ENCODE data around the gene SYTL3. TPM values are rescaled to one million over a fixed set of nuclear protein-coding genes. Genes with fewer than 3 reads are reported as not detected.

SYTL3 gene
- polyA plus RNA-seq, 1 of the 3 experiments (the other 2 are of a cell fraction): 2.3 TPM

- WGBS (ENCODE audit: low lambda C conversion rate): 91% methylated on average over 6 of the region's 6 CpGs
- Histone ChIP-seq H3K9me2 (no peaks in the 10 kb centered on the region), H3K9me3 (no peaks in the 10 kb centered on the region; the same call in 1 of the 2 replicates), H3K79me2 (ENCODE audit: insufficient read depth) (no peaks in the 10 kb centered on the region), H3K4me1 (ENCODE audit: control insufficient read depth in 1 of 2, insufficient read depth in 2 of 2, low read depth in 1 of 2, low read length in 1 of 2) (no peaks in the 10 kb centered on the region), H4K20me1 (ENCODE audit: insufficient read depth) (no peaks in the 10 kb centered on the region), H3K27me3 (ENCODE audit: insufficient read depth) (no peaks in the 10 kb centered on the region), H3K4me3 (ENCODE audit: low read depth in 2 of 2, low read length in 1 of 2) (no peak overlapping the region), H3K9ac (no peak overlapping the region), H3K36me3 (replicated peaks in 1 of 2; ENCODE audit: control insufficient read depth in 1 of 2, insufficient read depth in 2 of 2, low read length in 1 of 2) (no peaks in the 10 kb centered on the region), H2AFZ (ENCODE audit: low read depth) (no peak overlapping the region), H3F3A (replicated peaks; ENCODE audit: insufficient read depth) (no peaks in the 10 kb centered on the region), H3K4me2 (no peak overlapping the region), H3K27ac (ENCODE audit: low read depth in 2 of 2, low read length in 1 of 2) (no peak overlapping the region)
- POLR2A ChIA-PET: no interaction called here
- DNase-seq: no peak
- no peak for TF ChIP-seq CTCF (IDR thresholded peaks at IDR 0.05)
- no peak for TF ChIP-seq SIN3A (IDR thresholded peaks at IDR 0.05; ENCODE audit: borderline replicate concordance, low read depth, low read length)
- no peak for TF ChIP-seq NRF1 (IDR thresholded peaks at IDR 0.05; ENCODE audit: low read depth, low read length)
- CTCF ChIA-PET: interaction anchor here (0.8 kb wide), 1 partner anchor 26 kb away, joined by 3 read pairs; no protein-coding TSS in a partner anchor
Observed at GRCh38 chr6:158729906-158730540, 80.2 kb downstream of the SYTL3 start.

GRCh38 chr6:158730541-158730907 lies 80.7 kb downstream of the SYTL3 start:
- Histone ChIP-seq H3K27me3 (ENCODE audit: insufficient read depth) (no peaks in the 10 kb centered on the region), H2AFZ (ENCODE audit: low read depth) (no peak overlapping the region), H3K79me2 (ENCODE audit: insufficient read depth) (no peaks in the 10 kb centered on the region), H4K20me1 (ENCODE audit: insufficient read depth) (no peaks in the 10 kb centered on the region), H3F3A (replicated peaks; ENCODE audit: insufficient read depth) (no peaks in the 10 kb centered on the region), H3K9ac (no peak overlapping the region), H3K9me3 (no peaks in the 10 kb centered on the region; the same call in 1 of the 2 replicates), H3K36me3 (replicated peaks in 1 of 2; ENCODE audit: control insufficient read depth in 1 of 2, insufficient read depth in 2 of 2, low read length in 1 of 2) (no peaks in the 10 kb centered on the region), H3K27ac (ENCODE audit: low read depth in 2 of 2, low read length in 1 of 2) (no peak overlapping the region), H3K9me2 (no peaks in the 10 kb centered on the region), H3K4me3 (ENCODE audit: low read depth in 2 of 2, low read length in 1 of 2) (no peak overlapping the region), H3K4me2 (no peak overlapping the region), H3K4me1 (ENCODE audit: control insufficient read depth in 1 of 2, insufficient read depth in 2 of 2, low read depth in 1 of 2, low read length in 1 of 2) (no peaks in the 10 kb centered on the region)
- no peak for TF ChIP-seq CTCF (IDR thresholded peaks at IDR 0.05)
- TF ChIP-seq ELF1 (IDR thresholded peaks at IDR 0.05): no peak
- ChIA-PET POLR2A (no interaction called here), CTCF (no interaction called here)
- WGBS (ENCODE audit: low lambda C conversion rate): 79% methylated on average over 18 of the region's 18 CpGs
- DNase-seq: no peak

- Histone ChIP-seq H3K36me3 (replicated peaks in 1 of 2; ENCODE audit: control insufficient read depth in 1 of 2, insufficient read depth in 2 of 2, low read length in 1 of 2) (peaks cover 0 to 4% of the 10 kb centered on the region in 2 experiments), H3F3A (replicated peaks; ENCODE audit: insufficient read depth) (no peaks in the 10 kb centered on the region), H3K27ac (ENCODE audit: low read depth in 2 of 2, low read length in 1 of 2) (no peak overlapping the region), H3K9me3 (no peaks in the 10 kb centered on the region; the same call in 1 of the 2 replicates), H2AFZ (ENCODE audit: low read depth) (no peak overlapping the region), H3K4me2 (no peak overlapping the region), H3K27me3 (ENCODE audit: insufficient read depth) (no peaks in the 10 kb centered on the region), H3K4me1 (ENCODE audit: control insufficient read depth in 1 of 2, insufficient read depth in 2 of 2, low read depth in 1 of 2, low read length in 1 of 2) (peaks cover 6% of the 10 kb centered on the region in 2 experiments; a peak in 2 of 4 replicates), H3K4me3 (ENCODE audit: low read depth in 2 of 2, low read length in 1 of 2) (no peak overlapping the region), H3K79me2 (ENCODE audit: insufficient read depth) (no peaks in the 10 kb centered on the region), H3K9me2 (no peaks in the 10 kb centered on the region), H3K9ac (no peak overlapping the region), H4K20me1 (ENCODE audit: insufficient read depth) (no peaks in the 10 kb centered on the region)
- DNase-seq: no peak
- ChIA-PET CTCF (interaction anchor here (1.0 kb wide), 1 partner anchor 16 kb away, joined by 3 read pairs; no protein-coding TSS in a partner anchor), POLR2A (no interaction called here)
- 80% methylated on average over 2 of the region's 3 CpGs for WGBS (ENCODE audit: low lambda C conversion rate)
- TF ChIP-seq SIN3A (IDR thresholded peaks at IDR 0.05; ENCODE audit: borderline replicate concordance, low read depth, low read length) (no peak), FOSL2 (IDR thresholded peaks at IDR 0.05; ENCODE audit: borderline replicate concordance, low read depth) (no peak), FOXM1 (IDR thresholded peaks at IDR 0.05; ENCODE audit: low read depth) (no peak), YY1 (IDR thresholded peaks at IDR 0.05; ENCODE audit: low read depth) (no peak), NRF1 (IDR thresholded peaks at IDR 0.05; ENCODE audit: low read depth, low read length) (no peak), RFX5 (IDR thresholded peaks at IDR 0.05; ENCODE audit: low read length) (no peak), MEF2A (IDR thresholded peaks at IDR 0.05; ENCODE audit: borderline replicate concordance, low read depth) (no peak), PBX3 (IDR thresholded peaks at IDR 0.05) (no peak), RCOR1 (IDR thresholded peaks at IDR 0.05; ENCODE audit: low read length) (no peak)
Observed at GRCh38 chr6:158735009-158735408, 85.2 kb downstream of the SYTL3 start.
